SK-N-MC (cell line): ENCODE measurements around the gene FAM193B.
"Not testable (repeated sequence)": the region's sequence is repeated elsewhere in the genome, so short reads cannot be mapped to it uniquely, and the experiment has no call there.

Experiments
- DNase-seq: peaks from one replicate; pipeline ENCODE4 v3.0.0-alpha.2; 2011; ENCODE audit warnings: low read depth, low spot score
- H3K27ac ChIP-seq: fragments of 200-600 bp; sonication (generic); 2 replicates; pipeline ENCODE4 v1.5.1; 2016; ENCODE audit warnings: mixed run types
- H3K36me3 ChIP-seq: fragments of 200-600 bp; sonication (generic); 2 replicates; pipeline ENCODE4 v1.6.1; 2017; ENCODE audit warnings: antibody characterized with exemption, low read length, mixed read lengths; ENCODE audit not compliant: insufficient read depth
- H3K4me3 ChIP-seq: fragments of 200-600 bp; sonication (generic); 2 replicates; pipeline ENCODE4 v1.5.1; 2016
- H3K9ac ChIP-seq: fragments of 200-600 bp; sonication (generic); 2 replicates; pipeline ENCODE4 v1.8.0; 2017; ENCODE audit warnings: mixed run types, mixed read lengths; ENCODE audit not compliant: insufficient read length
- H3K9me3 ChIP-seq: fragments of 200-600 bp; sonication (generic); 2 replicates; pipeline ENCODE4 v1.6.1; 2017; ENCODE audit warnings: low read depth, mild to moderate bottlenecking, antibody characterized with exemption, low read length, moderate library complexity, mixed read lengths
- EZH2 ChIP-seq: fragments of 200-600 bp; sonication (generic); IDR thresholded peaks from one replicate; pipeline ENCODE4 v1.6.1; 2017; ENCODE audit warnings: antibody characterized with exemption
- FOXP2 ChIP-seq: optimal IDR thresholded peaks from 2 replicates; pipeline ENCODE3; 2011; ENCODE audit warnings: mild to moderate bottlenecking, moderate library complexity; ENCODE audit not compliant: insufficient read depth; ENCODE audit errors: extremely low read length, control extremely low read depth
- POLR2AphosphoS5 ChIP-seq: IDR thresholded peaks from 2 replicates; pipeline ENCODE4 v1.6.1; 2012; ENCODE audit warnings: mild to moderate bottlenecking, low read depth, low read length, borderline replicate concordance

Gene FAM193B

DNA sequence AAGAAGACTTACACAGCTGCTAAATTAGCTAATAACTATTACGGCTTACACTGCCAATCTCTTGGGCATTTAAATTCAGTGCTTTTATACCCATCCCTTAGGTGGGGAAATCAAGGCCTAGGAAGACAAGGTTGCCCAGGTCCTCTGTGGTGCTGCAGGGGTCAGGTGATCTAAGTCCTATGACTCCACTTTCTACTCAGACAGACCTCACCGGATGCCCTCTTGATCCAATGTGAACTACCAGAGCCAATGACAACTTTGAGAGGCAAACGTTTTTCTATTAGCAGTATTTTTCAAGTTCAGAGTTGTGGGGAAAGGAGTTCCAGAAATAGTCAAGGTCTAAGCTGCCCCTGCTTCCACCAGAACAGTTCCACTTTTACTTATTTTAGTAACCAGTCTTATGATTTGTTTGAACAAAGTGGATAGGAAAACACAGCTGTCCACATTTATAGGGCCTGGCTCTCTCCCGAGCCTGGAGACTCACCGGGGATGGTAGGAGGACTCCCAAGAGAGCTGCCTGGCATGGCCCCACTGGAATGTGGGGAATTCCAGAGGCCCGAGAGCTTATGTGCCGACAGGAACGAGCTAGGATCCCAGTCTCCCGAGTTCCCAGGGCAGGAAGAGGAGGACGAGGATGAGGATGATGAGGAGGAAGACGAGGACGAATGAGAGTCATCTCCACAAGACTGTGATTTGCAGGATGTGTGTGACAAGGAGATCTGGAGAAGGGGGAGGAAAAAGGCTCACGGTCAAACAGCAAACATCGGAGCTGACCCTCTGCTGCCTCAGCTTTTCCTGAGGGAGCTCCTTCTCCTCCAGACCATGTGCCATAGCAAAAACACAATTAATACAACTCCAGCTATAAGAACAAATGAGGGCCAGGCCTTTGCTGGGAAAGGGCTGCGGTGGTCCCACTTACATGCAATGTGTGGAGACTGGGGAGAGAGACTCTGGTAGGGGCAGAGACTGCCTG lies 16.7 kb downstream of the FAM193B start:
- Histone ChIP-seq H3K27ac (no peak overlapping the region), H3K9ac (no peak overlapping the region), H3K4me3 (no peak overlapping the region), H3K36me3 (peaks cover 52% of the 10 kb centered on the region; the same call in 1 of the 2 replicates), H3K9me3 (no peaks in the 10 kb centered on the region)
- no peak for DNase-seq
- no peak for TF ChIP-seq FOXP2

DNA sequence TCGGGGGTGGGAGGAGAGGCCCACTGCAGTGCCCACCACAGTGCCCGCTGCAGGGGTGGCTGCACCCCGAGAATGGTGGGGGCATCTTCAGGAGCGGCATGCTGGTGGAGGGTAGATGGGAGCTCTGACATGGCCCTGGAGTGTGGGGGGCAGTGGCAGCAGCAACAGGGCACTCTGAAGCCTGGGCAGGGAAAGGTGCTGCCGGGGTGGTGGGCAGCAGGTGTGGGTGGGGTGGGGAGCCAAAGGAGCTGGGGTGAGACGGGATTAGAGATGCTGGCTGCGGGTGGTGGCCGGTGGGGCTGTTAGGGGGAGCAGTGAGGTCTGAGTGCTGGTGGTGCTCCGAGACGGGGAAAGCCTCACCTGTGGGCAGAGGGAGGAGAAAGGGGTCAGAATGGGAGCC lies 18.0 kb downstream of the FAM193B start:
- H3K36me3 ChIP-seq = peaks cover 57% of the 10 kb centered on the region; the same call in 1 of the 2 replicates
- no peaks in the 10 kb centered on the region for H3K9me3 ChIP-seq
- H3K9ac ChIP-seq = no peak overlapping the region
- H3K27ac ChIP-seq = no peak overlapping the region
- H3K4me3 ChIP-seq = no peak overlapping the region
- no peak for DNase-seq
- TF ChIP-seq POLR2AphosphoS5 = no peak

DNA sequence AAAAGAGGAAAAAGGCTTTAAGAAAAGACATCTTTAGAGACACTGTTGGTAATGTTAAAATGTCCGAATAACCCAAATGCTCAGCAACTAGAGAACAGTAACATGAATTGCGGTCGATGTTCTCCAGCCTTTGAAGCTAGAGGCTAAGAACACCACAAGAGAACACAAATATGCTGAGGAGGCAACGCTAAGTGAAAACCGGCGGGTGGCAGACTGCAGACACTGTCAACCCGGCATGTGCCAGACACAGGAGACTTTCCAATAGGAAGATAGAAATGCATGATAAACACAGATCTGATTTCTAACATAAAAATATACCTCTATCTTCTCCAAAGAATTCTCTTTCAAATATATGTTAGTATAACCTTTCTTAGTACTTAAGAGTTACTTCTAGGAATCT lies 19.2 kb downstream of the FAM193B start:
- no peak for TF ChIP-seq EZH2
- no peak for TF ChIP-seq POLR2AphosphoS5
- TF ChIP-seq FOXP2 = no peak
- peaks cover 64% of the 10 kb centered on the region; the same call in 1 of the 2 replicates for H3K36me3 ChIP-seq

DNA sequence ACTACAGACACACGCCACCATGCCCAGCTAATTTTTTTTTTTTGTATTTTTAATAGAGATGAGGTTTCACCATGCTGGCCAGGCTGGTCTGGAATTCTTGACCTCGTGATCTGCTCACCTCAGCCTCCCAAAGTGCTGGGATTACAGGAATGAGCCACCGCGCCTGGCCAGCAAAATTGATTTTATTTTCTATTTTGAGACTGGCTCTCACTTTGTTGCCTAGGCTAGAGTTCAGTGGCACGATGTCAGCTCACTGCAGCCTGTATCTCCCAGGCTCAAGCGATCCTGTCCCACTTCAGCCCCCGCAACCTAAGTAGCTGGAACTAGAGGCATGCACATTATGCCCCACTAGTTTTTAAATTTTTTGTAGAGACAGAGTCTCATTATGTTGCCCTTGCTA lies 19.9 kb downstream of the FAM193B start:
- peaks cover 64% of the 10 kb centered on the region; the same call in 1 of the 2 replicates for H3K36me3 ChIP-seq
- not testable (repeated sequence) for H3K4me3 ChIP-seq, H3K27ac ChIP-seq, H3K9me3 ChIP-seq, DNase-seq, H3K9ac ChIP-seq

More for the DNA sequence above, 19.2 kb downstream of the FAM193B start:
- H3K4me3 ChIP-seq = no peak overlapping the region
- H3K9ac ChIP-seq = no peak overlapping the region
- H3K27ac ChIP-seq = no peak overlapping the region; the same call in 1 of the 2 replicates
- no peak for DNase-seq
- no peaks in the 10 kb centered on the region for H3K9me3 ChIP-seq

DNA sequence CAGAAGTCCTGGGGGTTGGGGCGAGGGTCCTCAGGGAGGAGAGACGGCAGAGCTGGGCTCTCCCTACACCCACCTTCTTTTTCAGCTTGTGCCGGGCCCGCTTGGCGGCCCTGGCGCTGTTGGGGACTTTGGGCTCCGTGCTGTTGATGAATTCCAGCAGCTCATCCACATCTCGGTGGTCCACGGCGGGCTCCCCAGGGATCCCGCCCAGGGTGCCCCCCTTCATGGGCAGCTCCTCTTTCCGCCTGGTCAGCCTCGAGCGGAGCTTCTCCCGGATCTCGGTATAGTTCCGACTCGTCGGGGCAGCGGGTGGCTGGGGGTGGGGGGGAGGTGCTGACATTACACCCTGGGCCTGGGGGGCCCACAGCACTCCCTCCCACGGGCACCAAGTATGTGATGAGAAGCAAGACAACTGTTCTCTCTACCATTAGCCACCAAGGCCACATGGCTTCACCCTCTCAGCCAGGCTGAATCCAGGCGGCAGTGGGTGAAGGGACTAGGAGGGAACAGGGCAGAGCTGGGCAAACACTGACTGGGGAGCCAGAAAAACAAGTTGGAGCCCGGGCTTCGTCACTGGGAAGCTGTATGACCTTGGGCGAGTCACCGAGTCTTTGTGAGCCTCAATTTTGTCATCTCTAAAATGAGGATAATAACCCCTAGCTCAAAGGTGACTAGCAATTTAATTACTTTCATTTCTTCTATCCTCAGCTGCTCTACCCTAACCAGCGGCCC lies 23.0 kb downstream of the FAM193B start:
- H3K27ac ChIP-seq = no peak overlapping the region
- no peaks in the 10 kb centered on the region for H3K9me3 ChIP-seq
- H3K36me3 ChIP-seq = peaks cover 43% of the 10 kb centered on the region; the same call in 1 of the 2 replicates
- H3K9ac ChIP-seq = no peak overlapping the region
- no peak overlapping the region for H3K4me3 ChIP-seq
- TF ChIP-seq FOXP2 (no peak), POLR2AphosphoS5 (no peak), EZH2 (no peak)
- DNase-seq = no peak

DNA sequence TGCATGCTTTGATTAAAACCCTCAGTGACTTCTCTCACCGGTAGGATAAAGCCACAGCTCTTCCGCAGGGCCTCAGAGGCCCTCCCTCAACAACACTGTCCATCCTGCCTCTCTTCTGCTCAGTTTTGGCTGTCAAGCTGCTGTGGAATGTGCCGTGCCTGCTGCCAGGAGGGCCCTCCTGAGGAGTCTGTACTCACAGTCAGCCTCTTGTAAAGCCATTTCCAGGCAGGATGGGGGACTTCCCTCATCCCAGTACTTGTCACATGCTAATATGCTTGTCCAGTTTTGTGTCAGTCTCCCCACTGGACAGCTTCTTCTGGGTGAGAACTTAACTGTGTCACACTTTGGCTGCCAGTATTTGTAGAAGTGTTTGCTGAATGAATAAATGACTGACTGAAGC lies 23.7 kb downstream of the FAM193B start:
- no peak overlapping the region for H3K4me3 ChIP-seq
- no peak for TF ChIP-seq EZH2
- TF ChIP-seq POLR2AphosphoS5 = no peak
- no peak for TF ChIP-seq FOXP2
- H3K36me3 ChIP-seq = peaks cover 38% of the 10 kb centered on the region; the same call in 1 of the 2 replicates
- H3K9me3 ChIP-seq = no peaks in the 10 kb centered on the region
- no peak for DNase-seq
- no peak overlapping the region for H3K27ac ChIP-seq
- no peak overlapping the region for H3K9ac ChIP-seq

DNA sequence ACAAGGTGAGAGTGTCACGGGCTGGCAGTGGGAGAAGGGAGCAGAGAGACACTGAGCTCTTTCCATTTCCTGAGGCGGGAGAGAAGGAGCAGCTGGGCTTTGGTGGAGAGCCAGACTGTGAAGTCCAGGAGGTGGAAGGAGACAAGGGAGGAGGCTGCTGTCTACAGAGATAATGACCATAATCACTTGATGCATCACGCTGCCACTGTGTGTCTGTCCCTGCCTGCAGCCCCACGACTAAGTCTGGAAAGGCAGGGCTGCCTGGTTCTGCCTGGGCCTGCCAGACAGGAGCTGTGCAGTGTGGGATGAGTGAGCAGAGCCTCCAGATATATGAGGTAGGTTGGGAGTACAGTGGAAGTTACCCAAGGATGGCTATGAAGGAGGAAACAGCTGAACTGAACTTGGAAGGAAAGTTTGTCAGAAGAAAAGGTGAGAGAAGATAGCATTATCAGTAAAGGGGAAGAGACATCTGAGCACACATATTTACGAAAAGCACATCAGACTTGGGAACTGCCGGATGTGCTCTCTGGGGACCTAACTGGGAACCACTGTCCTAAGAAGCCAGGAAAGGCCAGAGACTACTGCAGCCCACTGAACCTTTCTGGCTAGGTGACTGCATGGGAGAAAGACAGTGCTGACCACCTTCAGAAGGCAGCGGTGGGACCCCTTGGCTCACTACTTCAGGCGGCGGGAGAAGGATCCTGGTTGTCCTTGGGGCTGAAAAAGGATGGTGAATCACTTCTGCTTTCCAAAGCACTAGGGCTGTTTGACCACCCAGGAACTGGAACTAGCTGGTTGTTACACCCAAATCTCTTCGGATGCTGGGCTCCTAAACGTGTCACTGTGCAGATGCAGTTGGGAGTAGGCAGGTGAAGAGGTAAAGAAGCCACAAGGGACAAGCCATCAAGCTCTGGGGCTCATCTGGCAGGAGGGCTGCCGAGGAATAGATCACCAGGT lies 24.8 kb downstream of the FAM193B start:
- no peak overlapping the region for H3K4me3 ChIP-seq
- TF ChIP-seq FOXP2 = no peak
- TF ChIP-seq EZH2 = no peak
- no peak for TF ChIP-seq POLR2AphosphoS5
- no peak for DNase-seq
- H3K9ac ChIP-seq = no peak overlapping the region
- H3K27ac ChIP-seq = no peak overlapping the region
- no peaks in the 10 kb centered on the region for H3K9me3 ChIP-seq
- peaks cover 35% of the 10 kb centered on the region; the same call in 1 of the 2 replicates for H3K36me3 ChIP-seq

DNA sequence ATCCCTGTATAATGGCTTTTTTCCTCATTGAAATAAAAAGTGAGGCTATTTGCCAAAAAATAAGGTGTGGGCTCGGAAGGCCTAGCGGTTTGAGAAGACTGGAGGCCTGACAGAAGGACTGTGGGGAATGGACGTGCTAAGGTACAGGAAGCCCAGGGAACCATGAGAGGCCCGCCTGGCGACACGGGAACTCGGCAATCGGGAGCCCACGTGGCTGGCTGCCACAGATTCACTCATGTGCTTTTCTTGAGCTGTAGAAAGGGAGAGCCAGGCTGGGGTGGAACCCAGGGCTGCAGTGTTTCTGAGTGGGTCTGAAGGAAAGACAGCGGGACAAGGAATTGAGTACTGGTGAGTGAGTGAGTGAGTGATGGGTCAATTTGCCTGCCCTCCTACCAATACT lies 25.7 kb downstream of the FAM193B start:
- H3K36me3 ChIP-seq = peaks cover 35% of the 10 kb centered on the region; the same call in 1 of the 2 replicates
- DNase-seq = no peak
- H3K4me3 ChIP-seq = no peak overlapping the region
- no peak overlapping the region for H3K27ac ChIP-seq
- H3K9me3 ChIP-seq = no peaks in the 10 kb centered on the region
- no peak overlapping the region for H3K9ac ChIP-seq
- TF ChIP-seq POLR2AphosphoS5 = no peak
- no peak for TF ChIP-seq EZH2
- TF ChIP-seq FOXP2 = no peak
